Liver (tissue), 3 donors: ENCODE results near the gene XKR3.

Experiments
- CTCF ChIP-seq: fragments of 150-350 bp; IDR thresholded peaks from 2 replicates; pipeline ENCODE4 v1.5.1; 2017; ENCODE audit warnings: improper control_type of control experiment, low read depth, low read length; ENCODE audit not compliant: missing input control
- GABPA ChIP-seq, 2 donors: IDR thresholded peaks in 1 of 2; conservative IDR thresholded peaks in 1 of 2; 2 replicates each; pipeline ENCODE4 v1.6.1; 2016; ENCODE audit warnings: antibody characterized with exemption in 2 of 2, mild to moderate bottlenecking in 1 of 2, moderate library complexity in 1 of 2
- MAX ChIP-seq: IDR thresholded peaks from 2 replicates; pipeline ENCODE4 v1.6.1; 2016; ENCODE audit warnings: antibody characterized with exemption
- RAD21 ChIP-seq, 2 donors: IDR thresholded peaks; 2 replicates each; pipeline ENCODE4 v1.6.1; 2016; ENCODE audit warnings: antibody characterized with exemption in 2 of 2, mild to moderate bottlenecking in 2 of 2
- REST ChIP-seq: IDR thresholded peaks from 2 replicates; pipeline ENCODE4 v1.6.1; 2016; ENCODE audit warnings: antibody characterized with exemption, mild to moderate bottlenecking
- YY1 ChIP-seq: IDR thresholded peaks from 2 replicates; pipeline ENCODE4 v1.6.1; 2016; ENCODE audit warnings: antibody characterized with exemption, mild to moderate bottlenecking
- donor health status: healthy.
- donor health status: healthy.

GRCh38 chr22:16806401-16806800 lies 18.8 kb downstream of the XKR3 start:
- TF ChIP-seq GABPA (IDR thresholded peaks at IDR 0.05 in 1 of 2, conservative IDR thresholded peaks at IDR 0.05 in 1 of 2) (no peak), RAD21 (IDR thresholded peaks at IDR 0.05) (no peak), YY1 (no peak), REST (no peak), CTCF (no peak), MAX (no peak)
